HG02943 (cell line): ENCODE data around the gene PHLPP1.

ENCODE experiments used
- ATAC-seq: cut with Tn5 transposase; IDR thresholded peaks from one replicate; pipeline ENCODE4 v1.9.1; 2021; ENCODE audit warnings: mild to moderate bottlenecking, low read depth, moderate library complexity; ENCODE audit not compliant: unreplicated experiment

Gene PHLPP1

DNA sequence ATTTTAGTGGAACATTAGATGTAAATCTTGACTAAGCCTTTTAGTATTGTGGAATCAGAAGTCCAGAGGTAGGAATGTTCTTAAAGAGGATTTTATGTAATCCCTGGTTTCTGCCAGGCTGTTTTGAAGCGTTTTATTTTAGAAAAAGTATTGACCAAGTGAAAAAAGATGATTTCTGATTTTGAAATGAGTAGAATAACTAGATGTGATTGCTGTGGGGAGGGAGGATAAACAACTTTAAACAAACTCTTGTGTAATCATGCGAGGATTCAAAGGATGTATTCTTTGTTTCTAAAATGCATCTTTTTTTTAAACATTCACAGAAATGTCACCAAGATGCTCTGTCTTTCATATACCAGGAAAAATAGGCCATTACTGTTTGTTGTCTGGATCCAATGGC is 53.9 kb downstream of the PHLPP1 start:
- no peak for ATAC-seq

DNA sequence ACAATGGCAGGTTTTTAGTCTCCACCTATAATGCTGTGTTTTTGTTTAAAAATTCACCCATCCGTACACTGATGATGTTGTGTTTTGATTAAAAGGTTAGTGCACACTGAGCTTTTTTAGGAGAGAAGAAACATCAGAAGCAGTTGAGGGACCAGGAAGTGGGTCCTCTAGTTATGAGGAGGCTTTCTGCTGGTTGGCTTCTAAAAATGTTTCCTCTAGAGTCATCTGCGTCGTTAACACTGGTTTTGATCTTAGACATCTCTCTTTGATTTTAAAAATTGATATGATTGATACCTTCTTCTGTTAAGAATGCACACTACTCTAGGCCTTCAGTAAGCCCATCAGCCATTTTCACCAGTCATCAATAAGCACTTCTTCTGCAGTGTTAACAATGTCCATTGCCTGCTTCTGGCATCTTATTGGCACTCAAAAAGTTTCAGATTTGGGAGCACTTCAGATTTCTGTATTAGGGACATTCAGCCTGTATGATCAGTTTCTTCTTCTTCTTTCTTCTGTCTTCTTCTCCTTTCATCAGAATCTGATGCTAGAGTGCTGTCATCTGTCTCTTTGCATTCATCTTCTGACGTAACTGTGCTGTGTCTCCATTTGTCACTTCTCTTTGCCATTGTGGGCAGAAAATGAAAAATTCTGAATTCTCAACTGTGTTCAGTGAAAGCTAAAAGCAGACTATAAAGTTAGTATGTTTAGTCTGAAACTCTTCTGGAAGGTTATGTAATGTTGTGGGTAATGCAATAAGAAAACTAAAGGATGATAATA is 56.3 kb downstream of the PHLPP1 start:
- no peak for ATAC-seq

- ATAC-seq, result no peak
Measured at GRCh38 chr18:62772860-62773584, 57.7 kb downstream of the PHLPP1 start.

DNA sequence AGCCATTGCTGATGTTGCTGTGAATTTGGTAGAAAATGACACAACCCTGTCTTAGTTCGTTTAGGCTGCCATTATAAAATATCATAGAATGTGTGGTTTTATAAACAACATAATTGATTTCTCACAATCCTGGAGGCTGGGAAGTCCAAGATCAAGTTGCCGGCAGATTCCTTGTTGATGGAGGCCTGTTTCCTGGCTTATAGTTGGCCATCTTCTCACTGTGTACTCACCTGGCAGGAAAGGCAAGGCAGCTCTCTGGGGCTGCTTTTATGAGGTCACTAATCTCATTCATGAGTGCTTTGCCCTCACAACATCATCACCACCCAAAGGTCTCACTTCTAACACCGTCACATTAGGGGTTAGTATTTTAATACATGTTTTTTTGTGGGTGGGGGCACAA is 58.4 kb downstream of the PHLPP1 start:
- ATAC-seq, result no peak

- no peak for ATAC-seq
Measured at GRCh38 chr18:62776024-62776570, 60.8 kb downstream of the PHLPP1 start.

DNA sequence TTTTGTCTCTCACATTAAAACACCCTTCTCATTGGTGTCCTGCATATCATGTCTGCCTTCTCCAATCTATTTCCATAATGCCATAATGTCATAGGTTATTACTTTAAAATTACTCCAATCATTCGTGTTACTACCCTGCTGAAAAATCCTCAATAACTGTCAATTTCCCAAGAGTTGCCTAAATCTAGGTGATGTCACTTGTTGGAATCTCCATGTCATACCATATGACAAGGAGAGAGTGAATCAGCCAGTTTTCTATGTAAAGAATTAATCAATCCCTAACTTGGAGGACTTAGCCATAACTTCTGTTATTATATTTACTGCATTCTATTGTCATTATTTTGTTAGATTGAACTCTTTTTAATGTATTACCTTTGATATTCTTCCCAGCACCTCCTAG is 62.5 kb downstream of the PHLPP1 start:
- ATAC-seq, result no peak

- ATAC-seq, result no peak
Measured at GRCh38 chr18:62778976-62779869, 63.9 kb downstream of the PHLPP1 start.

DNA sequence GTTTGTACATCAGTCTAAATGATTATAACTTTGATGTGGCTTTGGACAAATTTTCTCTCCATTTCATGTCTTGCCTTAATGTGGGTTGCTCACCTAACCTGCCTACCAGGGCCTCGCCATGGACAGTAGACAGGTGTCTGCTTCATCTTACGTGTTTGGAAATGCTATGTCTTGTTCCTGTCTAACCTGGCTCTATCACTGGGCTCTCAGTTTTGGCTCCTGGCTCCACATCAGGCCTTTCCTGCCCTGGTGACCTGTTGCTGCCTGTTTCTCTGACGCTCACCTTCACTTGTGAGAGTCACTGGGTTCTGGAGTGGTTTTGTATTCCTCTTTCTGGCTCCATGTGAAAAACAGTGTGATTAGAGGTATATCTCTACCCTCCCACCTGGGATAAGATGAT is 65.9 kb downstream of the PHLPP1 start:
- ATAC-seq, result no peak

- no peak for ATAC-seq
Measured at GRCh38 chr18:62781893-62782292, 66.6 kb downstream of the PHLPP1 start.

GRCh38 chr18:62784338-62784965 is 69.1 kb downstream of the PHLPP1 start:
- ATAC-seq, result no peak

GRCh38 chr18:62784966-62785413 is 69.6 kb downstream of the PHLPP1 start:
- no peak for ATAC-seq

- no peak for ATAC-seq
Measured at GRCh38 chr18:62786689-62787088, 71.3 kb downstream of the PHLPP1 start.

- no peak for ATAC-seq
Measured at GRCh38 chr18:62788111-62788510, 72.8 kb downstream of the PHLPP1 start.

DNA sequence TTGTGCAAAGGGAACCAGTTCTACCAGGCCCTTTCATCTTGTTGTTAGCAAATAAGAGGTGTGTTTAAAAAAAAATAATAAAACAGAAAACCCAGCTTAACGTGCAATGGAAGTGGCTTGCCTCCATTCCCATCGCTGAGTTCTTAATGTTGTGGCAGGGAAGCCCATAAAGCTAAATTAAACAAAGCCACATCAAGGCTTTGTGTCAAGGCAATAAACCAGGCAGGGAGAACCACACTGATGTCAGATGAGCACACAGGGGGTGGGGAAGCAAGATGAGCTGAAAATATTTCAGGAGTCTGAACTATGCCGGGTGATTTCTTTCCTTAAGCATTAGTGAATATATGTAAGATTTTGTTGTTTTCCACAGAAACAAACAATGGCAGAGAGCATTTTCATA is 73.5 kb downstream of the PHLPP1 start:
- no peak for ATAC-seq

DNA sequence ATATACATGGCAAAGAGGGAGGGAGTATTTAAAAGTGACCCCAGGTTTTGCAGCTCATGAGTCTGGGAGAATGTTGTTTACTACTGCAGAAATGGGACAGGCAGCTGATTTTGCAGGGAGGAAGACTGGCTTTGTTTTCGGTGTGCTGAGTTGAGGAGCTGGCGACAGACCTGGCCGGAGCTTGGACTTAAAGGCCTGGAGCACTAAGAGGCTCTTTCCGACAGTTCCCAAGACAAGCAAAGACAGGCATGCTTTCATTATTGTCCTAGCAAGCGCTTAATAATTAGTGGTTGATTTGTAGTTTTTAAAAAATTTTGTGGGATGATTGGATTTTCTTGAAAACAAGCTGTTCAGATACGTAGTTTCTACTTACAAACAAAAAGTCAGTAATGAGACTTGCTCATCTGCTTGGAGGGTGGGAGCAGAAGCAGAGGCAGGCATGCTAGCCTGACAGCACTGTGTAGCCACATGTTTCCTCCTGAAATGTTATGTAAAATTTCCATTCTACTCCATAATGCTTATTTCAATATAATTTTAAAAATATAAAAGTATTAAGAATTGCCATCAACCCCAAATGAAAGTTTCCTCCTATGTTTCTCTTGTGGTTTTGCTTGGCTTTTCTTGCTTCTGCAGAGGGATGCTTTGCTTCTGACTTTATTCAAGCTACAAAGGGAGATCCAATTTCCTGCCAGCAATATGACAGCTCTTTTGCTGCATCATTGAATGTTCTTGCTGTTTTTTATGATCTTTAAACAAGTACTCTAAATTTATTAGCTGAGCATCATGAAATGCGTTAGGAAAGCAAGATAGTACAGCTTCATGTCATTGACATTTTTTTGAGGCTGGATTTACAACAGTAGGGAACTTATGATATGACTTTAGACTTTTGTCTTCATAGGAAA is 75.8 kb downstream of the PHLPP1 start:
- no peak for ATAC-seq

DNA sequence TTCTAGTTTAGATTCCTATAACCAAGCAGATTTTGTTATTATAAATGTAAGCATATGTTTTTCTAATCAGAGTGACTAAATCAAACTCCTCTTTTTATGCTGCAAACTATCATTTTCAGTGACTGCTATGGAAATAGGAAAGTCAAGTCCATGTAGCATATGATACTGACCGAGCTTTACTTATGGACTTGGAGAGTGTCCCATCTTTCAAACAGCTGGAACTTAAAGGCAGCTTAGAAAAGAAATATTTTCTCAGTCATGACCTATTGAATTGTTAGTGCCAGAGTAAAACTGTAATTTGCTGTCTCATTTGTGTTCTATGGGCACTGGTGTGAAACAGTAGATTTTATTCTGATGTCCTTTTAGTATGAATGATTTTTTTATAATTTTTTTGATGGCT is 76.7 kb downstream of the PHLPP1 start:
- no peak for ATAC-seq

- ATAC-seq, result no peak
Measured at GRCh38 chr18:62795813-62796212, 80.5 kb downstream of the PHLPP1 start.

- no peak for ATAC-seq
Measured at GRCh38 chr18:62796216-62796621, 80.9 kb downstream of the PHLPP1 start.

GRCh38 chr18:62797329-62797728 is 82.0 kb downstream of the PHLPP1 start:
- no peak for ATAC-seq
